Measurements from ENCODE around the gene GNRH2. TPM values are rescaled to one million over a fixed set of nuclear protein-coding genes. Genes with fewer than 3 reads are reported as not detected.

GNRH2 gene
- total RNA-seq, 4 donors from 2014 or later, result not detected

GRCh38 chr20:3071610-3072529 lies 28.4 kb downstream of the GNRH2 start, which contains the start of gene OXT:
TSS of gene OXT (plus strand) at chr20:3071620. CDS start at chr20:3071656, 36 bp downstream.
- TF ChIP-seq CTCF (IDR thresholded peaks at IDR 0.05; ENCODE audit: low read depth), result no peak

GRCh38 chr20:3072530-3073250 lies 29.3 kb downstream of the GNRH2 start:
- no peak for TF ChIP-seq CTCF (IDR thresholded peaks at IDR 0.05; ENCODE audit: low read depth)

- no peak for TF ChIP-seq CTCF (IDR thresholded peaks at IDR 0.05; ENCODE audit: low read depth)
Observed at GRCh38 chr20:3074812-3075211, 31.4 kb downstream of the GNRH2 start.

- no peak for TF ChIP-seq CTCF (IDR thresholded peaks at IDR 0.05; ENCODE audit: low read depth)
Observed at GRCh38 chr20:3077618-3078134, 34.3 kb downstream of the GNRH2 start.

GRCh38 chr20:3080939-3081388 lies 37.5 kb downstream of the GNRH2 start:
- no peak for TF ChIP-seq CTCF (IDR thresholded peaks at IDR 0.05; ENCODE audit: low read depth)

GRCh38 chr20:3081641-3082040 lies 38.2 kb downstream of the GNRH2 start:
- TF ChIP-seq CTCF (IDR thresholded peaks at IDR 0.05; ENCODE audit: low read depth), result no peak

All from subcutaneous adipose tissue (tissue), 4 donors.